ENCODE data around the gene NRL. TPM values are rescaled to one million over a fixed set of nuclear protein-coding genes. Genes with fewer than 3 reads are reported as not detected.

Gene NRL
- total RNA-seq, 2 donors from 2014 or later: 2.5 to 5.0 TPM

DNA sequence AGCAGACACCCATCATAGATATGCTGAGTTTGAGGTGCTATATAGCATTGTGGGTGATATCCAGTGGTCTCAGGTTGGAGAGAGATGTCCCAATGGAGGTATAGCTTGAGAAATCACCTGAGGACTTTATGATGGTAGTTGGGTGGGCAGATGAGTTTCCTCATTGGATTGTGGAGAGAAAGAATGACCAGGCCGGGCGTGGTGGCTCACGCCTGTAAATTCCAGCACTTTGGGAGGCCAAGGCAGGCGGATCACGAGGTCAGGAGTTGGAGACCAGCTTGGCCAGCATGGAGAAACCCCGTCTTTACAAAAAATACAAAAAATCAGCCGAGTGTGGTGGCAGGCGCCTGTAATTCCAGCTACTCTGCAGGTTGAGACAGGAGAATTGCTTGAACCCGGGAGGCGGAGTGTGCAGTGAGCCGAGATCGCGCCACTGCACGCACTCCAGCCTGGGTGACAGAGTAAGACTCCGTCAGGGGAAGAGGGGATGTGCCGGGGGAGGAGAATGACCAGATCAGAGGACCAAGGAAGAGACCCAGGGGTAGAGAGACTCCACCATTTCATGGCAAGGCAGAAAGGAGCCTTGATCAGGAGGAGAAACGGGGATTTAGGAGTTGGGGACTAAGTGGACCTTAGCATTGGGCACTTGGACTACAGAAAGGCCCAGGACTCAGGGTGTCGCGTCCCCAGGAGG is 21.4 kb downstream of the NRL start:
- Histone ChIP-seq H3K36me3 (no peaks in the 10 kb centered on the region), H3K27me3 (no peaks in the 10 kb centered on the region), H3K27ac (peak overlapping the region; percentile 91 to 95), H3K4me1 (peaks cover 0 to 22% of the 10 kb centered on the region in 2 donors), H3K9me3 (no peaks in the 10 kb centered on the region), H3K4me3 (peak overlapping the region; percentile 70 to 91)
- DNase-seq (ENCODE audit: low spot score): no peak
- TF ChIP-seq, protein P1, sequence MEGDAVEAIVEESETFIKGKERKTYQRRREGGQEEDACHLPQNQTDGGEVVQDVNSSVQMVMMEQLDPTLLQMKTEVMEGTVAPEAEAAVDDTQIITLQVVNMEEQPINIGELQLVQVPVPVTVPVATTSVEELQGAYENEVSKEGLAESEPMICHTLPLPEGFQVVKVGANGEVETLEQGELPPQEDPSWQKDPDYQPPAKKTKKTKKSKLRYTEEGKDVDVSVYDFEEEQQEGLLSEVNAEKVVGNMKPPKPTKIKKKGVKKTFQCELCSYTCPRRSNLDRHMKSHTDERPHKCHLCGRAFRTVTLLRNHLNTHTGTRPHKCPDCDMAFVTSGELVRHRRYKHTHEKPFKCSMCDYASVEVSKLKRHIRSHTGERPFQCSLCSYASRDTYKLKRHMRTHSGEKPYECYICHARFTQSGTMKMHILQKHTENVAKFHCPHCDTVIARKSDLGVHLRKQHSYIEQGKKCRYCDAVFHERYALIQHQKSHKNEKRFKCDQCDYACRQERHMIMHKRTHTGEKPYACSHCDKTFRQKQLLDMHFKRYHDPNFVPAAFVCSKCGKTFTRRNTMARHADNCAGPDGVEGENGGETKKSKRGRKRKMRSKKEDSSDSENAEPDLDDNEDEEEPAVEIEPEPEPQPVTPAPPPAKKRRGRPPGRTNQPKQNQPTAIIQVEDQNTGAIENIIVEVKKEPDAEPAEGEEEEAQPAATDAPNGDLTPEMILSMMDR (IDR thresholded peaks at IDR 0.05): no peak

DNA sequence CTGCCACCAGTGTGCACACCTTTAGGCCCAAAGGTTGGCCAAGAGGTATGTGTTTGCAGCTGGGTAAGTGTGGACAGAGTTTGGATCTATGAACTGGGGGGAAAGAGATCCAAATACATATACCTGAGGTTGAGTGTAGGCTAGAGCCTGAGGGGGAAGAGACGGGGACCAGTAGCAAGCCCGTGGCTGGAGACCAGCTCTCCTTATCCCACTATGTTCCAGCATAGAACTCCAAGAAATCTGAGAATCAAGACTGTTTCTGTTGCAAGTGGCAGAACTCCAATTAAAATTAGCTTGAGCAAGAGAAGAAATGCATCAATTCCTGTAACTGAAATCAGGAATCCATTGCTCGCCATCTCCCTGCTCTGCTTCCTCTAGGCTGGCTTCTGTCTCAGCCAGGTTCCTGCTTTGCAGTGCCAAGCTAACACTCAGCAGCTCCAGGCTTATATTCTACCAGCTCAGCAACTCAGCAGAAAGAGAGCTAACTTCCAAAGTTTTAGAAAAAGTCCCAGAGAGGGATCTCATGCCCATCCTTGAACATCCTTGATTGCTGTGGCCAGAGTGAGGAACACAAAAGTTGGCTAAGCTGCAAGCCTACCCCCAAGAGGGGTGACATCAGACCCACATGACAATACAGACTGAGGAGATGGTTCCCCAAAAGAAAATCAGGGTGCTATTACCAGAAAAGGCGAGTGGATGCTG is 22.1 kb downstream of the NRL start:
- Histone ChIP-seq H3K27ac (peak overlapping the region in 1 of 2 donors; percentile 95), H3K9me3 (no peaks in the 10 kb centered on the region), H3K36me3 (no peaks in the 10 kb centered on the region), H3K4me3 (no peak overlapping the region), H3K27me3 (no peaks in the 10 kb centered on the region), H3K4me1 (peaks cover 0 to 22% of the 10 kb centered on the region in 2 donors)
- DNase-seq (ENCODE audit: low spot score): no peak
- TF ChIP-seq, protein P1 (IDR thresholded peaks at IDR 0.05): no peak

DNA sequence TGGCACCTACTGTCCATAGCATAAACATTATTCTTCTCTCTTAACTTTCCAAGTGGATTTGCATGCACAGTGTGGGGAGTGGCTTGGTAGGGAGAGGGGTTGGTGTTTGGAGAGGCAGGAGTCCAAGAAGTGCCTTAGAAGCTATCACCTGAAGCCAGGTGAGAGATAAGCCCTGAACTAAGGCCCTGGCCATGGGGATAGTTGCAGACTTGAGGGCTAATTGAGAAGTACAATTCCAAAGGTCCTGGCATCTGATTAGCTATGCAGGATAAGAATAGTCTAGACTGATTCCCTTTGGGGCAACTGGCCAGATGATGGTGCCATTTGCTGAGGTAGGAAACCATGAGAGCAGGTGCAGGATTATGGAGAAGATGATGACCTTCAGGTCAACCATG is 22.6 kb downstream of the NRL start:
- Histone ChIP-seq H3K27me3 (no peaks in the 10 kb centered on the region), H3K9me3 (no peaks in the 10 kb centered on the region), H3K4me1 (peaks cover 0 to 22% of the 10 kb centered on the region in 2 donors), H3K4me3 (no peak overlapping the region), H3K36me3 (no peaks in the 10 kb centered on the region), H3K27ac (no peak overlapping the region)
- DNase-seq (ENCODE audit: low spot score): no peak
- TF ChIP-seq, protein P1 (IDR thresholded peaks at IDR 0.05): no peak

GRCh38 chr14:24089890-24090289 is 24.9 kb downstream of the NRL start:
- Histone ChIP-seq H3K9me3 (no peaks in the 10 kb centered on the region), H3K36me3 (no peaks in the 10 kb centered on the region), H3K4me3 (no peak overlapping the region), H3K4me1 (peaks cover 0 to 13% of the 10 kb centered on the region in 2 donors), H3K27me3 (no peaks in the 10 kb centered on the region), H3K27ac (no peak overlapping the region)
- DNase-seq (ENCODE audit: low spot score): no peak
- TF ChIP-seq, protein P1 (IDR thresholded peaks at IDR 0.05): no peak

DNA sequence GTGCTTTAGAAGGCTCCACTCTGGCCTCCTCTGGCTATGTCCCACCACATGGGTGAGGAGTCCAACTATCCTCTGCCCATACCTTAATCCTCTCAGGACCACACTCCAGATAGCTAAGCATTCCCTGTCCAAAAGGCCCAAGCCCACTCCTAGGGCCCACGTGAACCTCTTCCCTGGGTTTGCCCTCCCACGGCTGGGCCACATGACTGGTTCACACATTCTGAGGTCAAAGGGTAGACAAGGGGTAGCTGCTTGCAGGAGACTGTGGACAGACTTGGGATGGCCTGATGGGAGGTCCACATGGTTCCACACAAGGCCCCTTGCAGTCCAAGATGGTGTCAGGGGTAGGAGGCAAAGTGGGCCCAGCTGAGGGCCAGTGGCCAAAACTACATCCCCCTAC is 26.7 kb downstream of the NRL start:
- Histone ChIP-seq H3K4me3 (no peak overlapping the region), H3K27ac (no peak overlapping the region), H3K27me3 (no peaks in the 10 kb centered on the region), H3K36me3 (no peaks in the 10 kb centered on the region), H3K9me3 (no peaks in the 10 kb centered on the region), H3K4me1 (peaks cover 0 to 1% of the 10 kb centered on the region in 2 donors)
- TF ChIP-seq, protein P1 (IDR thresholded peaks at IDR 0.05): no peak
- no peak for DNase-seq (ENCODE audit: low spot score)
